ENCODE measurements around the gene CCDC183.

DNA sequence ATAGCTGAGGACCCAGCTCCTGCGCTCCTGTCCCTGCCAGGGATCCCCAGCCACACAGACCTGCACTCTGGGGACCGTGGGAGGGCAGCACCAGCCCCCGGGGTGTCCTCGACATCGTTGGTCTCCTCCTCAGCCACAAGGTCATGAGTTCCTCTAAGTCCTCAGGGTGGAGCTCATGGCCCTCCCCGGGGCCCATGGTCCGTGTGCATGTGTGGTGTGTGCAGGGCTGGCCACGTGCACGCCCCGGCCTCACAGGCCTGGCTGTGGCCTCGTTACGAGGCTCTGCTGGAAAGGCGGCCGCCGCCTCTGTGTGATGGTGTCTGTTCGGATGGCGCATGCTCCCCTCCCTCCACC, 30.0 kb downstream of the CCDC183 start:
- TF ChIP-seq TAF1 (IDR thresholded peaks at IDR 0.05; ENCODE audit: borderline replicate concordance, low read depth, low read length) (no peak), POLR2AphosphoS5 (IDR thresholded peaks at IDR 0.05; ENCODE audit: low read depth, low read length) (no peak)

Data from GM12892 (cell line).